NCI-H128 (cell line): ENCODE results near the gene FANCF.

Experiments
- DNase-seq: peaks from one replicate; lab custom pipeline; 2025; ENCODE audit not compliant: unreplicated experiment; lab: John Stamatoyannopoulos, UW

FANCF gene

DNA sequence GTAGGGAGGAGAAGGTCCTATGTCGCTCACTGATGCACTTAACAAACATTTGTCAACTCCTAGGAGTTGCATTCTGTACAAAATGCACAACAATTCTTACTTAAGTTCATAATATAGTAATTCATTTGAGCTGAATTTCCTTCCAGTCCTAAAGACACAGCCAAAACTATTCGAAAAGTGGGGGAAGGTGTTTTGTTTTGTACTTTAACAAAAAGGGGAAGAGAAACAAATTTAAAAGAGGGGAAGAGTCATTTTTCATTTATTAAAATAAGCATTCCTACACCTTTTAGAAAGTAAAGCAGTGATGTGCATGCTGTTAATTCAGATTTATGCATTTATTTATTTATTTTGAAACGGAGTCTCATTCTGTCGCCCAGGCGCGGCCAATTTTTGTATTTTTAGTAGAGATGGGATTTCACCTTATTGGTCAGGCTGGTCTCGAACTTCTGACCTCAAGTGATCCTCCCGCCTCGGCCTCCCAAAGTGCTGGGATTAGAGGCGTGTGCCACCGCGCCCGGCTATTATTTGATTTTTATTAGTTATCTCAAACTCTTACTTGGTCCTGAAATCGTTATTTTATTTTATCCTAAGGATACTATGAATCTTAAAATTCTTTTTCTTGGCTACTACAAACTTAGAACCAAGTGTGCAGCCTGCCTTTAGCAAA is 1.1 kb upstream of the FANCF start:
- no peak for DNase-seq

DNA sequence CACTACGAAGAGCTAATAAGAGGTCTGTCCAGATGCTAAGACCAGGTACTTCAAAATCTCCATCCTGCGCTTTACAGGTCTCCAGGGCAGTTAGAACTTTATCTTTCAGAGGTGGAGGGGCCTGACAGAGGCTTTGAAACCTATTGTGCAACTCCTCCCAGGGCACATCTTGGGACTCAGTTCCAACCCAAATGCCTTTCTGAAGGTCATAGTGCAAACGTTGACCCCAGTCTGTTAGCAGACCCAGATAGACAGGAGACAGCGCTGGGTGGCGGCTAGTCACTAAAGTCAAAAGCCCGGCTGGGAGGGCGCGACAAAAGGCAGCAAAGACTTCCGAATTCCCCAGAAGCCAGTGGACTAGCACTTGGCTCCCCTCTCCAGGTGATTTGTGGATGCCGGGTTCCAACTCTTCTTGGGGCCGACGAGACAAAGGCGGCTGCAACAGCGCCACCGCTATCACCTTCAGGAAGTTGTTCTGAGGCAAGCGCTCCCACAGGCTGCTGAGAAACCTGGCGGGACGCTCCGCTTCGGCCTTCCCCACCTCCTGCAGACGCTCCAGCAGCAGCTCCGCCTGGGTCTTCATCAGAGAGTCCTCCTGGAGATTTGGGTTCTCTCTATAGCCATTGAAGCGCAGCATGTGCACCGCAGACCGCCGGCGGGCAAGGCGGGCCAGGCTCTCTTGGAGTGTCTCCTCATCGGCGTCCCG is 728 bp downstream of the FANCF start:
- peak; percentile 66 for DNase-seq

DNA sequence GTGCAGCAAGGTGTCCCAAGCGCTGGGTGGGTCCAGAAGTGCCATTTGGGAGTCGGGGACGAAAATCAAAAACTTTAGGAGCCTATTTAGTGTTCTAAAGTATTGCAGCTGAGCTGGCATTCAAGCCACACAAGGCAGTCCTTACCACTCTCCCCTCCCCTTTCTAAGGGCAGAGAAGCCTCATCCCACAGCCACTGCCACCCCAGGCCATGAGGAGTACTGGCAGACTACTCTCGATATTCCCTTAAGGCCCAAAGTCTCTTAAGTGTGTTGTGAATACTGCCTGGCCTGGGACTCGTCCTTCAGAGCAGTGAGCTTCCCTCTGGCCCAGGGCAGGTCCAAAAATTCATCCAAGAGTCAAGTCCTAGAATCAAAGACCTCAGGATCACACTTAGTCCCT is 7.8 kb downstream of the FANCF start:
- no peak for DNase-seq

DNA sequence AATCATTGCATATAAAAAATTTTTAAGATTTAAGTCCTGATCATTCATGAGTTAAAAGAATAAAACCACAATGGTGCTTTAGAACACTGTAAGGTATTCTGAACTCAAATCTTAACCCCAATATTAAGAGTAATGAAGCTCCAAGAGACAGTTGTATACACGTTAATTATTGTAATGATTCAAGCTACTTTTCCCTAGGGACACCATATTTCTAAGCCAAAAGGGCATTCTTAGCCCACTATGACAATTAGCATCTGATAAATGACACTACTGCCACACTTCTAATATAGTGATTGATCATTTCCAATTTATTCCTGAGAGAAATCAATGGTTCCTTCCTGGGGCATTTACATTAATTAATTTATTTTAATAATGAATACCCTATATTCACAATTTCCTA is 21.7 kb downstream of the FANCF start:
- DNase-seq, result no peak

DNA sequence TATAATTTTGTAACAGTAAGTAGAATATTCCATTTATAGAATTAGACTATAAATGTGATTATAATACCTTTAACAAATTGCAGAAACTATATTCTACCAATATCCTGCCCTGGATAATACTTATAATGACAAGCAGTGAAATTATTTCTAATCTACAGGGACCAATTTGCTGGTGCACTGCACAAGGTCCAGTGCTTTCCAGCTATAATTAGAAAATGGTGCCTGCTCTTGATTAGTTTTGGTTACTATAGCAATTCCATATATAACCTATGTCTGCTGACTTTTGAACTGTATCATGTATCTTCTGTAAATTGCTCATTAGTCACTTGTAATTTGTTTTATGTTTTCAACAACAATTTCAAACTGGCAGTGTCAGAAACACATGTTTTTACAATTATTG is 23.1 kb downstream of the FANCF start:
- DNase-seq, result no peak

DNA sequence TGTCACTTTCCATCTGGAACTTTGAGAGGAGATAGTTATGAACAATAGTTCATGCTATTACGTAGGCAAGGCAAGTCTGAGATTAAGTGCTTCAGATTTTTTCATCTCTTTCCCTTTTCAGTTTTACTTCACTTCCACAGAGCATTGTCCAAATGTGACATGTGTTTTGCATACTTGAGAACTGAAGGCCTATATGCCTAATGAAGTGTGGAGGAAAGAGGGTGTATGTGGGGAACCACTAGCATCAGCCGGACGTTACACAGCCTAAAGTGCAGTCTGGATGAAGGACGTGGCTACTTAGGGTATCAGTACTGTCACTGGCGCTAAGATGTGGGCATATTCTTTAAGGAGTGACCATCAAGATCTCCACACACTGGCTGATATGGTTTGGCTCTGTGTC is 26.2 kb downstream of the FANCF start:
- no peak for DNase-seq

DNA sequence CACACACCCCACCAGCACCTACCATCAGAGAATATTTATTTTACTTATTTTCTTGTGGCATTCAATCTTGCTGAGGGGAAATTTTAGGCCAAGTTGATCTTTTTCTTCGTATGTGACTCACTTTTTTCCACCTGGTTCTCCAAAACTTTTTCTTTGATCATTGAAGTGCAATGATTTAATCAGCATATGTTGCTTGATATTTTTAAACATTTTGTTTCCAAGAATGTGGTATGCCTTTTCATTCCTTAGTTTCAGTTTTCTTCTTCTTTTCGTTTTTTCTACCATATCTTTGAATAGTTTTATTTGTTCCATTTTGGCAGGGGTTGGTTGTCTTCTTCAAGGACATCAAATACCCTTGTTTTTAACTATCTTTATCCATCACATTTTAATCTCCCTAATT is 28.6 kb downstream of the FANCF start:
- no peak for DNase-seq

DNA sequence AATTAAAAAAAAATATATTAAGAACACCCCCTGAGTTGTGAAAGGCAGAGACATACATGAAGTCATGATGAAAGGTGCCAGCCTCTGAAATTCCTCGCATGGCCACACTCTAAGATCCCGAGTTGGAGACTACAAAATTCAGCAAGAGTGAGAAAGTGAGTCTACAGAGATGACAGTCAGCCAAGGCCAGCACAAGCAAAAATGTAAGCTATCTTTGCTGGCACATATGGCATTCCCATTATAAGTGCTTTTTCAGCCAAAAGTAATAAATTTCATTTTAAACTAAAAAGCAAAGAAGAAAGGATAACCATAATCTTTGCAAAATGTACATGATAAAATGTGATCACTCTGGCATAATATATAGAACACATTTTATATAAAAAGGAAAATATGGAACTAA is 40.6 kb downstream of the FANCF start:
- no peak for DNase-seq

DNA sequence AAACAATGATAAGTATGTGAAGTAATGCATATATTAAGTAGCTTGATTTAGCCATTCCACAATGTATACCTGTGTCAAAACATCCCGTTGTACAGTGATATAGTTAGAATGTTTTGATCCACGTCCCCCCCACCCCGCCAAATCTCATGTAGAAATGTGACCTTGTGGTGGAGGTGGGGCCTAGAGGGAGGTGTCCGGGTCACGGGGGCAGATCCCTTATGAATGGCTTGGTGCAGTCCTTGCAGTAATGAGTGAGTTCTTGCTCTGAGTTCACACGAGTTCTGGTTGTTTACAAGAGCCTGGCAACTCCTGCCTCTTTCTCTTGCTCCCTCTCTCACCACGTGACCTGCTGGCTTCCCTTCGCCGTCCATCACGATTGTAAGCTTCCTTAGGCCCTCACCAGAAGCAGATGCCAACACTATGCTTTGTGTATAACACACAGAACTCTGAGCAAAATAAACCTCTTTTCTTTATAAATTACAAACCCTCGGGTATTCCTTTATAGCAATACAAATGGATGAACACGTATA is 41.6 kb downstream of the FANCF start:
- no peak for DNase-seq

DNA sequence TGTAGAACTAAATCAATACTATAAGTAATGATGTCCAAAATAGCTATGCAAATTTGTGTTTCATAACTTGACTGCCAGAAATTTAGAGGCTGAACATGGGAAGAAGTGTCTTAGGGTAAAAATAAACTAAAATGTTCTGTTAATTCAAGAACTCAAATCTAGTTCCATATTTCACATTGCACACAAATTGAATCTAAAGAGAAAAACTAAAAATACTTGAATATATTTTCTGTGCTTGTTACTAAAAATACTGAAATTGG is 43.5 kb downstream of the FANCF start:
- DNase-seq, result no peak

DNA sequence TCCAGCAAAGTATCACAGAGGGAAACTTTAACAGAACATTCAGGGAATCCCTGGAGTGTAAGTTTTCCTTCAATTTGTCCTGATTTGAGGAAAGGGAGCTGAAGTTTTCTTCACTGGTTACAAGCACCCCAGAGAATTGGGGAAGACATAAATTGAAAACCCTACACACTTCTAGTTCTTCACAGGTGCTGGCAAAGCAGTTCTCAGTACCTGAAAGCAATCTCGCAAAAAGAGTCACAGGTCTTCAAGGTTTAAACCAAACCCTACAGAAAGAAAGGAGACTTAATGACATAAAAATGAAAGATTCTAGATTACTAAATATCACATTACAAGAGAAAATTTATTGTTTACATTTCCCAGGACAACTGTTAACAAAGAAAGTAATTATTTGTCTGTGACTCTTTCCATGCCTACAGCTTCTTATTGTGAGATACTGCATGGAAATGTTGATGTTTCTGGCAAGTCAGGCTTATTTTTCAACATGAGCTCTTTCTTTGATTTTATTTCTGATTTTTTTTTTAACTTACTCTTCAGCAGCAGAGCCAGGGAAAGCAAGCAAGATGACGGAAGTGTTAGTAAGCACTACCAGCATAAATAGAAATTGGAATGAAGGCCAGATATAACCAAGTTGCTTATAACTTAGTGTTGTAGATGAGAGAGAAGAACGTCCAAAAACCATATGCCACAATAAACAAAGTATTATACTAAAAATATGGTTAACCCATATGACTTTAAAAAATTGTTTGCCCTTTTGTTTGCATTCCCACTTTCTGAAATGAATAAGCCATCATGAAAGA is 44.1 kb downstream of the FANCF start:
- DNase-seq, result no peak

DNA sequence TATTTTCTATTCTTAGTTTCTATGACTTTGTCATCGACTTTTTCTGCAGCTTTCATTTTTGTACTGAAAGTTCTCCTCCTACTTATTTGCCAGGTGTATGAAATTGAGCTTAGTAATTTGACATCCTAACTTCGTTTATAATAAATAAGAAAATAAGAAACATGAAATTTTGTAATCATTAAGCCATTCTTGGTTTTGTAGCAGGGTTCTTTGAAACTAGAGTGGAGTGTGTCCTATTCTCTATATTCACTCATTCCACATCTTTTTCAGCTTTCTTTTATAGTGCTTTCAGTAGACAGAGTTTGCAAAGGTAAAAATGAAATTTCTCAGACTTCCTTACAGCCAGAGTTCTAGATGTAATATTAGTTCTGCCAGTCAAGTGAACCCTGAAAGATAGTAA is 47.8 kb downstream of the FANCF start:
- no peak for DNase-seq
